Right lobe of liver (tissue), 6 donors: ENCODE data around the gene OR51B4. TPM values are rescaled to one million over a fixed set of nuclear protein-coding genes. Genes with fewer than 3 reads are reported as not detected.

Experiments used
- ATAC-seq, 4 donors: fragments of 200-7000 bp; cut with Tn5 transposase; one replicate each; pipeline ENCODE4 v1.9.1; 2020; ENCODE audit warnings: mild to moderate bottlenecking in 4 of 4, moderate library complexity in 4 of 4
- DNase-seq, 3 donors: peaks; one replicate each; pipeline ENCODE4 v3.0.0-alpha.2; 2020
- H3K27ac ChIP-seq, 3 donors: fragments of 200-600 bp; one replicate each; pipeline ENCODE4 v1.8.0; 2022
- H3K27me3 ChIP-seq, 2 donors: fragments of 200-600 bp; one replicate each; pipeline ENCODE4 v1.8.0; 2022
- H3K36me3 ChIP-seq, 4 donors: fragments of 200-600 bp; sonication (generic) in 1 of 4; one replicate each; pipeline versions ENCODE4 v1.5.1 to v1.8.0; 2017 to 2022; ENCODE audit warnings: control low read depth in 1 of 4
- H3K4me1 ChIP-seq, 4 donors: fragments of 200-600 bp; sonication (generic) in 1 of 4; one replicate each; pipeline versions ENCODE4 v1.5.1 to v1.8.0; 2017 to 2022; ENCODE audit warnings: control low read depth in 1 of 4
- H3K4me3 ChIP-seq, 3 donors: fragments of 200-600 bp; one replicate each; pipeline ENCODE4 v1.8.0; 2022
- H3K9me3 ChIP-seq, 4 donors: fragments of 200-600 bp; sonication (generic) in 1 of 4; one replicate each; pipeline versions ENCODE4 v1.5.1 to v1.8.0; 2017 to 2022; ENCODE audit warnings: control low read depth in 1 of 4
- POLR2A ChIP-seq: fragments of 450-650 bp; IDR thresholded peaks from one replicate; pipeline ENCODE4 v1.6.1; 2017; ENCODE audit warnings: antibody characterized with exemption, mild to moderate bottlenecking
- WGBS: methylation state at CpG from one replicate; pipeline ENCODE4 v1.1.6; 2018; ENCODE audit warnings: low coverage, low lambda C conversion rate; ENCODE audit not compliant: insufficient coverage; ENCODE audit errors: missing lambda C conversion rate; 5-methylcytosine and 5-hydroxymethylcytosine counted together
- intact Hi-C, 2 donors: fragments of 100-400 bp; cut with DNase I; formaldehyde crosslinking; loops; one replicate each; pipeline versions ENCODE4 v1.11.2 to v1.14.1; 2022
- total RNA-seq, 6 experiments: library from RNA; depleted of rRNA in 2 of 6; stranded (reverse); fragments of >200 nt in 2 of 6; fragmentation: NEBNext Ultra II Directional in 3 of 6; extraction: Animal tissue kit (Norgen Biotek cat#: 25700) in 3 of 6; gene quantifications; one replicate each; pipeline versions ENCODE4 v1.1.0 to v1.2.4, GENCODE V29; 2016 to 2023
- TF ChIP-seq, protein P1 (sequence below), 4 donors: fragments of 200-600 bp in 3 of 4; fragments of 450-650 bp in 1 of 4; IDR thresholded peaks; one replicate each; pipeline versions ENCODE4 v1.5.1 to v1.8.0; 2016 to 2022; ENCODE audit warnings: antibody characterized with exemption in 4 of 4, mild to moderate bottlenecking in 2 of 4
- donor health status: DM: no; HTN: yes; CAD: no.
- donor health status: DM: no; HTN: no; CAD: no.
- donor health status: DM: no; HTN: no; CAD: no.
- donor health status: DM: no; HTN: yes; CAD: no.
- donor health status: DM: no; HTN: yes; CAD: no.

The OR51B4 gene
- total RNA-seq, 6 experiments from 2014 or later = not detected

DNA sequence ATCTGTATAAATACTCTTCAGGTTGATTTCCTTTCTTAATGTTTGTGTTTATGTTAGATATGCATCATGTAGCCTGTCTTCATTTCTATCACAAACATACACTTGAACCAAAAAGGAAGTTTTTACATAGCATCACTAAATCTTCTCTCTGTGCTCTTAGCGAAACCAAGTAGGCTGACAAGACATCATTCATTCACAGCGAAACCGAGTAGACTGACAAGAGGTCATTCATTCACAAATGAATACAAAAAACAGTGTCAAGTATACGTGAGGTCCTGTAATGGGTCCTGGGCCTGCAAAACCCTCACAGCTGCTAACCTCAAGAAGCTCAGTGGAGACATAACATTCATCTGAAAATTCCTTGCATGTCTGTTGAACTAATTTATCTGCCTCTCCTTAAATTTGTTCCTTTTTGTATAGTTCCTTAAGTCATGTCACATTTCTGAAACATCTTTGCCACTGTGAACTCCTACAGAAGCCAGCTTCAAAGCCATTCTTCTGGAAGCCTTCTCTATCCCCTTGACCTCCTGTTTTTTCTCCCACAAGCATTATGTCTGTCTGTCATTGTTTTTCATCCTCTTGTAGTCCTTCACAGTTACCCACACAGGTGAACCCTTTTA is 22.2 kb downstream of the OR51B4 start:
- no peak overlapping the region for H3K4me3 ChIP-seq
- ATAC-seq (no peak), DNase-seq (no peak)
- no peaks in the 10 kb centered on the region for H3K36me3 ChIP-seq
- TF ChIP-seq, protein P1, sequence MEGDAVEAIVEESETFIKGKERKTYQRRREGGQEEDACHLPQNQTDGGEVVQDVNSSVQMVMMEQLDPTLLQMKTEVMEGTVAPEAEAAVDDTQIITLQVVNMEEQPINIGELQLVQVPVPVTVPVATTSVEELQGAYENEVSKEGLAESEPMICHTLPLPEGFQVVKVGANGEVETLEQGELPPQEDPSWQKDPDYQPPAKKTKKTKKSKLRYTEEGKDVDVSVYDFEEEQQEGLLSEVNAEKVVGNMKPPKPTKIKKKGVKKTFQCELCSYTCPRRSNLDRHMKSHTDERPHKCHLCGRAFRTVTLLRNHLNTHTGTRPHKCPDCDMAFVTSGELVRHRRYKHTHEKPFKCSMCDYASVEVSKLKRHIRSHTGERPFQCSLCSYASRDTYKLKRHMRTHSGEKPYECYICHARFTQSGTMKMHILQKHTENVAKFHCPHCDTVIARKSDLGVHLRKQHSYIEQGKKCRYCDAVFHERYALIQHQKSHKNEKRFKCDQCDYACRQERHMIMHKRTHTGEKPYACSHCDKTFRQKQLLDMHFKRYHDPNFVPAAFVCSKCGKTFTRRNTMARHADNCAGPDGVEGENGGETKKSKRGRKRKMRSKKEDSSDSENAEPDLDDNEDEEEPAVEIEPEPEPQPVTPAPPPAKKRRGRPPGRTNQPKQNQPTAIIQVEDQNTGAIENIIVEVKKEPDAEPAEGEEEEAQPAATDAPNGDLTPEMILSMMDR (IDR thresholded peaks at IDR 0.05) = no peak
- TF ChIP-seq POLR2A = no peak
- no peaks in the 10 kb centered on the region for H3K9me3 ChIP-seq
- H3K4me1 ChIP-seq = no peaks in the 10 kb centered on the region
- H3K27me3 ChIP-seq = no peaks in the 10 kb centered on the region
- intact Hi-C loops = no loop called here
- no peak overlapping the region for H3K27ac ChIP-seq
- 64% methylated on average over 4 of the region's 4 CpGs for WGBS

DNA sequence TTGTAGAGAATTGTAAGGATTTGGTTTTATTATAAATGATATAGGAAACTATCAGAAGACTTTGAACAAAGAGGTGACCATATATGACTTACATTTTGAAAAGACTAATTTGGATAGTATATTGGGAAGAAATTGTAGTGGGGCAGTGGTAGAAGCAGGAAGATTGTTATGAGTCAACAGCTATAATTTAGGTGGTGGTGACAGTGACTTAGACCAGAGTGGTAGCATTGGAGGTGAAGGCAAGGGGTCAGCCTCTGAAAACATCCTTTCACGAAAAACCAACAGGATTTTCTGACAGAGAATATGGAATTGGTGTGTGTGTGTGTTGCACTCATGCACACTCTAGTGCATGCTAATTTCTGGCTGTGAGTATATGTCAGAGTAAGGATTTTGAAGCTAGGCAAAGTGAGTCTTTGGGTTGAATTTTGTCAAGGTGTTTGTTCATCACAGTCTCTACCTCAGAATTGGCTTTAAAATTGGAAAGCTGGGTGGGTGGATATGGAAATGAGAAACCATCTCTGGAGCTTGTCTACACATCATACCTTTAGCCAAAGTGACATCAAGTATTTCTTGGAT is 23.9 kb downstream of the OR51B4 start:
- Histone ChIP-seq H3K4me1 (no peaks in the 10 kb centered on the region), H3K27ac (no peak overlapping the region), H3K4me3 (no peak overlapping the region), H3K27me3 (no peaks in the 10 kb centered on the region), H3K36me3 (no peaks in the 10 kb centered on the region), H3K9me3 (no peaks in the 10 kb centered on the region)
- intact Hi-C loops = no loop called here
- 69% methylated on average over 1 of the region's 1 CpG for WGBS
- no peak for DNase-seq
- TF ChIP-seq, protein P1 (IDR thresholded peaks at IDR 0.05) = no peak
- no peak for TF ChIP-seq POLR2A
- no peak for ATAC-seq

DNA sequence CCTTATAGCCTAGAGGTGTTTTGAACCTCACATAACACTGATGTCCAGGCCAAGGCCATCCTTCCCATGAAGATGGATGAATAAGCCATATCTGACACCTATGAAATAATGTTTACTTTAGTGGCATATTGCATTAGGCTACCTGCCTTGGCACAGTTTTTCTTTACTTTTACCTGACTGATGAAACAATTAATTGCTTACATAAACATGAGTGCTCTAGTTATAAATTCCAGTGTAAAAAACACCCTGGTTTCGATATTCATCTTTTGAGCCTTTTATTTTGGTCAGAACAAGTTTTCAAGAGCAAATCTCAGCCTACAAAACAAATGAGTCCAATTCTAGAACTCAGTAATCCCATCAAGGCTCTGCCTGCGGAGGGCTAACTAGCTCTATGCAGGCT is 25.0 kb downstream of the OR51B4 start:
- TF ChIP-seq, protein P1 (IDR thresholded peaks at IDR 0.05) = no peak
- TF ChIP-seq POLR2A = no peak
- no peak for DNase-seq

DNA sequence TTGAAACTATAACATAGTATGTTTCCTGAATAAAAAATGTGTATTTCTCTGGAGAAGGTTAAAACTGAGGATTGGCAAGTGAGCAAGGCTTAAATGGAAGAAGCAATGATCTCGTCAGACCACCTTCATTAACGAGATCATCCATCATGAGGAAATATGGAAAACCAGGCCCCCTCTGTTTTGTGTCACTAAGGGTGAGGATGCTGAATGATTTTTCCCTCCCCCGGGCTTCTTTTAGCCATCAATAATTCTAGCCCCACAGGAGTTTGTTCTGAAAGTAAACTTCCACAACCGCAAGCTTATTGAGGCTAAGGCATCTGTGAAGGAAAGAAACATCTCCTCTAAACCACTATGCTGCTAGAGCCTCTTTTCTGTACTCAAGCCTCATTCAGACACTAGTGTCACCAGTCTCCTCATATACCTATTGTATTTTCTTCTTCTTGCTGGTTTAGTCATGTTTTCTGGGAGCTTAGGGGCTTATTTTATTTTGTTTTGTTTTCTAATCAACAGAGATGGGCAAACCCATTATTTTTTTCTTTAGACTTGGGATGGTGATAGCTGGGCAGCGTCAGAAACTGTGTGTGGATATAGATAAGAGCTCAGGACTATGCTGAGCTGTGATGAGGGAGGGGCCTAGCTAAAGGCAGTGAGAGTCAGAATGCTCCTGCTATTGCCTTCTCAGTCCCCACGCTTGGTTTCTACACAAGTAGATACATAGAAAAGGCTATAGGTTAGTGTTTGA is 26.2 kb downstream of the OR51B4 start:
- H3K4me1 ChIP-seq = no peaks in the 10 kb centered on the region
- no peaks in the 10 kb centered on the region for H3K27me3 ChIP-seq
- no peak overlapping the region for H3K4me3 ChIP-seq
- no peaks in the 10 kb centered on the region for H3K9me3 ChIP-seq
- TF ChIP-seq, protein P1 (IDR thresholded peaks at IDR 0.05) = no peak
- no peak for TF ChIP-seq POLR2A
- ATAC-seq = no peak
- no peak for DNase-seq
- H3K36me3 ChIP-seq = no peaks in the 10 kb centered on the region
- intact Hi-C loops = no loop called here
- no peak overlapping the region for H3K27ac ChIP-seq
- WGBS = 40% methylated on average over 5 of the region's 6 CpGs

More for the DNA sequence above, 25.0 kb downstream of the OR51B4 start:
- no peak overlapping the region for H3K4me3 ChIP-seq
- intact Hi-C loops = no loop called here
- H3K9me3 ChIP-seq = no peaks in the 10 kb centered on the region
- no peak overlapping the region for H3K27ac ChIP-seq
- no peak for ATAC-seq
- no peaks in the 10 kb centered on the region for H3K4me1 ChIP-seq
- no peaks in the 10 kb centered on the region for H3K36me3 ChIP-seq
- 79% methylated on average over 2 of the region's 2 CpGs for WGBS
- H3K27me3 ChIP-seq = no peaks in the 10 kb centered on the region
